ENCODE measurements around the gene ZNF445. TPM values are rescaled to one million over a fixed set of nuclear protein-coding genes. Genes with fewer than 3 reads are reported as not detected.

The ZNF445 gene
- total and polyA plus RNA-seq, 9 of the 15 experiments (the other 6 are each of a cell fraction or from before 2014, with no cell fraction given), result 1.2 to 26.9 (median 10.6) TPM

DNA sequence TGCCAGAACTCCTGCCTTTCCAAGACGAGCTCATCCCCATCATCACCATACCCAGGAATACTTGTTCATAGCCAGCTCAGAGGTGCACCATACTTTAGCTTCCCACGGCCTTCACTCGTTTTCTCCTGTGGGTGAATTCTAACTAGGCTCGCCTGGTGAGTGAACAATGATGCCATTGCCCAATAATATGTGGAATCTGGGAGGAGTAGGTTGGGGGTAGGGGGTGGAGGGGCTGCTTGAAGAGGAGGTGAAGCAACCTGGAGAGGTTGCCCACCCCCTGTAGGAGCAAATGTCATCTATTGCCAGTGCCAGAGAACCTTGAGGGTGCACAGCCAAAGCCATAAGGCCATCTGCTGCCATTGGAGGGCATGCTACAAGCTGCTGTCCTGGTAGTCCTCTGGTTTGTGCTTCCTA is 592 bp upstream of the ZNF445 start (continued):
- peak; percentile 39; the same call in 1 of the 2 replicates for TF ChIP-seq CEBPB (tag; IDR thresholded peaks at IDR 0.05)
- TF ChIP-seq BRD4 (IDR thresholded peaks at IDR 0.05), result no peak
- no peak for TF ChIP-seq BHLHE40 (IDR thresholded peaks at IDR 0.05; ENCODE audit: low read length)
- TF ChIP-seq CSDE1 (IDR thresholded peaks at IDR 0.05), result no peak
- TF ChIP-seq, protein P1, sequence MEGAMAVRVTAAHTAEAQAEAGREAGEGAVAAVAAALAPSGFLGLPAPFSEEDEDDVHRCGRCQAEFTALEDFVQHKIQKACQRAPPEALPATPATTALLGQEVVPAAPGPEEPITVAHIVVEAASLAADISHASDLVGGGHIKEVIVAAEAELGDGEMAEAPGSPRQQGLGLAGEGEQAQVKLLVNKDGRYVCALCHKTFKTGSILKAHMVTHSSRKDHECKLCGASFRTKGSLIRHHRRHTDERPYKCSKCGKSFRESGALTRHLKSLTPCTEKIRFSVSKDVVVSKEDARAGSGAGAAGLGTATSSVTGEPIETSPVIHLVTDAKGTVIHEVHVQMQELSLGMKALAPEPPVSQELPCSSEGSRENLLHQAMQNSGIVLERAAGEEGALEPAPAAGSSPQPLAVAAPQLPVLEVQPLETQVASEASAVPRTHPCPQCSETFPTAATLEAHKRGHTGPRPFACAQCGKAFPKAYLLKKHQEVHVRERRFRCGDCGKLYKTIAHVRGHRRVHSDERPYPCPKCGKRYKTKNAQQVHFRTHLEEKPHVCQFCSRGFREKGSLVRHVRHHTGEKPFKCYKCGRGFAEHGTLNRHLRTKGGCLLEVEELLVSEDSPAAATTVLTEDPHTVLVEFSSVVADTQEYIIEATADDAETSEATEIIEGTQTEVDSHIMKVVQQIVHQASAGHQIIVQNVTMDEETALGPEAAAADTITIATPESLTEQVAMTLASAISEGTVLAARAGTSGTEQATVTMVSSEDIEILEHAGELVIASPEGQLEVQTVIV (CRISPR knock-in tag; IDR thresholded peaks at IDR 0.05; ENCODE audit: borderline replicate concordance), result no peak

DNA sequence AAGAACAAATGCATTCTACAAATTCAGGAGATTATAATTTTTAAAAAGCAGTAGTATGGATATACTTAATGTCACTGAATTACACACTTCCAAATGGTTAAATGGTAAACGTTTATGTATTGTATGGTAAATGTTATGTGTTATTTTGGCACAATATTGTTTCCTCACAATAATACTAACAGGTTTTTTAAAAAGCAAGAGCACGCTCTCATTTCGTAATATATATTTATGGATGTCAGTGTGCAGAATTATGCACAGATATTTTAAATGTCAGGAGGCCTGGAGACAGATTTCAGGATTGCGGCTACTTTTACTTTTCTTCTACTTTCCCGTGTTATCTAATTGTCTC is 533 bp downstream of the ZNF445 start:
- CTCF ChIA-PET (ENCODE audit: low intra/inter-chr PET ratio), result no interaction called here
- H4K20me1 ChIP-seq (replicated peaks; ENCODE audit: control insufficient read depth, insufficient read depth, low read length), result 0 out of 2 replicates have a peak, but pooled peaks cover 3% of the 10 kb centered on the region
- no TSS peak for BruUV-seq (replicated peaks)
- in situ Hi-C loops (cut with MboI), result no loop called here
- peaks cover 13 to 29% of the 10 kb centered on the region in 2 experiments; a peak in 4 of 5 replicates for H3K4me1 ChIP-seq (replicated peaks in 1 of 2; ENCODE audit: control insufficient read depth in 2 of 2, insufficient read depth in 2 of 2, low read length in 2 of 2)
- peaks cover 55% of the 10 kb centered on the region for H3K79me2 ChIP-seq (ENCODE audit: control insufficient read depth, insufficient read depth, low read length)
- POLR2A ChIA-PET, result interaction anchor here (1.4 kb wide), 1 partner anchor 14 kb away, joined by 3 read pairs; no protein-coding TSS in a partner anchor
- no peak for FAIRE-seq
- H2AFZ ChIP-seq (ENCODE audit: low read depth, low read length), result peak overlapping the region; percentile 99; the same call in 1 of the 2 replicates
- intact Hi-C loops (cut with micrococcal nuclease), result loop anchor here (1.0 to 2.0 kb wide), 2 partner anchors 33 to 36 kb away; no protein-coding TSS in a partner anchor
- no peaks in the 10 kb centered on the region for H3K9me1 ChIP-seq (ENCODE audit: control insufficient read depth, insufficient read depth, low read length)
- H3K4me2 ChIP-seq (ENCODE audit: insufficient read depth, low read length), result peak overlapping the region; percentile 95
- H3K9me3 ChIP-seq (replicated peaks; ENCODE audit: control insufficient read depth, insufficient read depth, low read depth, low read length), result no peaks in the 10 kb centered on the region
- no peak for ATAC-seq
- peaks cover 7% of the 10 kb centered on the region; the same call in 2 of the 3 replicates for H3K36me3 ChIP-seq (ENCODE audit: control insufficient read depth, insufficient read depth, low read length)
- DNase-seq (ENCODE audit: extremely low read depth in 1 of 4, low spot score in 3 of 4), result no peak
- no peaks in the 10 kb centered on the region for H3K27me3 ChIP-seq (ENCODE audit: control insufficient read depth in 2 of 2, insufficient read depth in 2 of 2, low read length in 2 of 2)
- H3K27ac ChIP-seq (ENCODE audit: extremely low read depth, low read depth, low read length), result peak overlapping the region; percentile 72
- H3K9ac ChIP-seq (ENCODE audit: insufficient read depth in 1 of 2, low read depth in 2 of 2, low read length in 2 of 2), result peak overlapping the region; percentile 75 to 82
- peak overlapping the region; percentile 82 for H3K4me3 ChIP-seq
- 0% methylated on average over 5 of the region's 5 CpGs for WGBS (ENCODE audit: insufficient coverage, low coverage, missing lambda C conversion rate)
- TF ChIP-seq, protein P2, sequence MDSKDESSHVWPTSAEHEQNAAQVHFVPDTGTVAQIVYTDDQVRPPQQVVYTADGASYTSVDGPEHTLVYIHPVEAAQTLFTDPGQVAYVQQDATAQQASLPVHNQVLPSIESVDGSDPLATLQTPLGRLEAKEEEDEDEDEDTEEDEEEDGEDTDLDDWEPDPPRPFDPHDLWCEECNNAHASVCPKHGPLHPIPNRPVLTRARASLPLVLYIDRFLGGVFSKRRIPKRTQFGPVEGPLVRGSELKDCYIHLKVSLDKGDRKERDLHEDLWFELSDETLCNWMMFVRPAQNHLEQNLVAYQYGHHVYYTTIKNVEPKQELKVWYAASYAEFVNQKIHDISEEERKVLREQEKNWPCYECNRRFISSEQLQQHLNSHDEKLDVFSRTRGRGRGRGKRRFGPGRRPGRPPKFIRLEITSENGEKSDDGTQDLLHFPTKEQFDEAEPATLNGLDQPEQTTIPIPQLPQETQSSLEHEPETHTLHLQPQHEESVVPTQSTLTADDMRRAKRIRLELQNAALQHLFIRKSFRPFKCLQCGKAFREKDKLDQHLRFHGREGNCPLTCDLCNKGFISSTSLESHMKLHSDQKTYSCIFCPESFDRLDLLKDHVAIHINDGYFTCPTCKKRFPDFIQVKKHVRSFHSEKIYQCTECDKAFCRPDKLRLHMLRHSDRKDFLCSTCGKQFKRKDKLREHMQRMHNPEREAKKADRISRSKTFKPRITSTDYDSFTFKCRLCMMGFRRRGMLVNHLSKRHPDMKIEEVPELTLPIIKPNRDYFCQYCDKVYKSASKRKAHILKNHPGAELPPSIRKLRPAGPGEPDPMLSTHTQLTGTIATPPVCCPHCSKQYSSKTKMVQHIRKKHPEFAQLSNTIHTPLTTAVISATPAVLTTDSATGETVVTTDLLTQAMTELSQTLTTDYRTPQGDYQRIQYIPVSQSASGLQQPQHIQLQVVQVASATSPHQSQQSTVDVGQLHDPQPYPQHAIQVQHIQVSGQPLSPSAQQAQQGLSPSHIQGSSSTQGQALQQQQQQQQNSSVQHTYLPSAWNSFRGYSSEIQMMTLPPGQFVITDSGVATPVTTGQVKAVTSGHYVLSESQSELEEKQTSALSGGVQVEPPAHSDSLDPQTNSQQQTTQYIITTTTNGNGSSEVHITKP (IDR thresholded peaks at IDR 0.05; ENCODE audit: partially characterized antibody), result no peak
- TF ChIP-seq ASH1L (IDR thresholded peaks at IDR 0.05; ENCODE audit: borderline replicate concordance, low read depth, partially characterized antibody) (peak; percentile 15), SIN3A (IDR thresholded peaks at IDR 0.05; ENCODE audit: borderline replicate concordance in 2 of 2, control insufficient read depth in 1 of 2, low read depth in 2 of 2, low read length in 2 of 2) (0 out of 4 replicates have a peak, but pooled peaks of 1 of the 2 experiments have one; percentile 30), ZNF165 (CRISPR knock-in tag; IDR thresholded peaks at IDR 0.05; ENCODE audit: borderline replicate concordance) (no peak), CEBPB (tag; IDR thresholded peaks at IDR 0.05) (peak; percentile 71), CEBPG (CRISPR knock-in tag; IDR thresholded peaks at IDR 0.05) (no peak), CEBPG (tag; conservative IDR thresholded peaks at IDR 0.05 in 1 of 2, IDR thresholded peaks at IDR 0.05 in 1 of 2) (peak in 1 of 2 experiments; percentile 56; a peak in 2 of 4 replicates)
- TF ChIP-seq, protein P1 (CRISPR knock-in tag; IDR thresholded peaks at IDR 0.05; ENCODE audit: borderline replicate concordance), result peak; percentile 34; the same call in 1 of the 2 replicates

All from K562 (cell line).